ENCODE data around the gene TIE1. TPM values are rescaled to one million over a fixed set of nuclear protein-coding genes. Genes with fewer than 3 reads are reported as not detected.
A peak's percentile ranks its signal among the peaks of the same experiment; 100 is the strongest.

Gene TIE1
- polyA plus RNA-seq, 1 experiment, result not detected

DNA sequence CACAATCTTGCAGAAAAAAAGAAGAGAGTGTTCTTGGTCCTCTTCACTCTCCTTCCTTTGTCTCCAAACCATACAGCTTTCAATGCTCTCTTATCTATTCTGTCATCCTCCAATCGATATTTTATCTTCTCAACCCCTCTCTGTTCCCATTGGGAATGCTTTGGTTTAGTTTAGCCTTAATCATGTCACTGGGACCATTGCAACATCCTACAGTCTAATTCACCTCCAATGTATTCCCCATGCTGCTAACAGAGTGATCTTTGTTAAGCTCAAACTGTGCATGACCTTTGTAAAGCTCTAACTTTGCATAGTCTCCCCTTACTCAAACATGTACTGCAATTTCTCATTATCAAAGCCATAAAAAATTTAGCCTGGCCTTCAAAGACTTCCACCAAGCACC, 39.8 kb downstream of the TIE1 start:
- ChIA-PET CTCF (no interaction called here), POLR2A (no interaction called here)
- TF ChIP-seq, protein P1, sequence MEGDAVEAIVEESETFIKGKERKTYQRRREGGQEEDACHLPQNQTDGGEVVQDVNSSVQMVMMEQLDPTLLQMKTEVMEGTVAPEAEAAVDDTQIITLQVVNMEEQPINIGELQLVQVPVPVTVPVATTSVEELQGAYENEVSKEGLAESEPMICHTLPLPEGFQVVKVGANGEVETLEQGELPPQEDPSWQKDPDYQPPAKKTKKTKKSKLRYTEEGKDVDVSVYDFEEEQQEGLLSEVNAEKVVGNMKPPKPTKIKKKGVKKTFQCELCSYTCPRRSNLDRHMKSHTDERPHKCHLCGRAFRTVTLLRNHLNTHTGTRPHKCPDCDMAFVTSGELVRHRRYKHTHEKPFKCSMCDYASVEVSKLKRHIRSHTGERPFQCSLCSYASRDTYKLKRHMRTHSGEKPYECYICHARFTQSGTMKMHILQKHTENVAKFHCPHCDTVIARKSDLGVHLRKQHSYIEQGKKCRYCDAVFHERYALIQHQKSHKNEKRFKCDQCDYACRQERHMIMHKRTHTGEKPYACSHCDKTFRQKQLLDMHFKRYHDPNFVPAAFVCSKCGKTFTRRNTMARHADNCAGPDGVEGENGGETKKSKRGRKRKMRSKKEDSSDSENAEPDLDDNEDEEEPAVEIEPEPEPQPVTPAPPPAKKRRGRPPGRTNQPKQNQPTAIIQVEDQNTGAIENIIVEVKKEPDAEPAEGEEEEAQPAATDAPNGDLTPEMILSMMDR (IDR thresholded peaks at IDR 0.05; ENCODE audit: insufficient read depth, low read depth, low read length), result no peak
- Histone ChIP-seq H3K36me3 (ENCODE audit: control insufficient read depth, insufficient read depth, low read length) (no peaks in the 10 kb centered on the region), H3K4me3 (ENCODE audit: low read depth, low read length) (no peak overlapping the region), H3K27me3 (ENCODE audit: control insufficient read depth, insufficient read depth, low read length) (peaks cover 10% of the 10 kb centered on the region; the same call in 1 of the 2 replicates)
- no peak for DNase-seq (ENCODE audit: low read depth)

DNA sequence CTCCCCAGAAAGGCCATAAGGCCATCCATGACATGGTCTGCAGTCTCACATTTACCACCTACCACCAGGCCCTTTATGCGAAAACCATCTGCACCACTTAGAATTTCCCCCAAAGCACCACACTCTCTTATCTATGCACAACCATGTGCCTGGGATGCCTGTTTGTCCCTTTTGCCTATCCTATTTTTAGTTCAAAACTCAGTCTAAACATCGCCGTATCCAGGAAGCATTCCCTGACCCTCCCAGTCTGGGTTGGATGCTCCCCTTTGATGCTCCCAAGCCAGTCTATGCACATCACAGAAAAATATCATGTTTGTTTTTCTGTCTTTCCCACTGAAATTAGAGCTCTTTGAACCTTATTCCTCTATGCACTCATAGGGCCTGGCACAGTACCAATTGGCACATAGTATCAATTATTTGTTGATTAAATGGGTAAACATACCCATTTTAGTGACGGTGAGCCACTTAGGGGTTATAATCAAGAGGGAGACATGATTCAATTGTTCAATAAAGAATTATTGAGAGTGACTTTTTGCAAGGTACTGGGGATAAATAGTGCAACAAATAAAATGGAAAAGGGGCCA, 43.6 kb downstream of the TIE1 start:
- DNase-seq (ENCODE audit: low read depth), result no peak
- Histone ChIP-seq H3K27me3 (ENCODE audit: control insufficient read depth, insufficient read depth, low read length) (peaks cover 13% of the 10 kb centered on the region), H3K4me3 (ENCODE audit: low read depth, low read length) (no peak overlapping the region), H3K36me3 (ENCODE audit: control insufficient read depth, insufficient read depth, low read length) (no peaks in the 10 kb centered on the region)
- TF ChIP-seq, protein P1 (IDR thresholded peaks at IDR 0.05; ENCODE audit: insufficient read depth, low read depth, low read length), result no peak
- ChIA-PET CTCF (interaction anchor here (0.6 to 1.3 kb wide), 3 partner anchors 14 to 323 kb away, joined by 3 to 6 read pairs (median 3); no protein-coding TSS in a partner anchor), POLR2A (no interaction called here)

DNA sequence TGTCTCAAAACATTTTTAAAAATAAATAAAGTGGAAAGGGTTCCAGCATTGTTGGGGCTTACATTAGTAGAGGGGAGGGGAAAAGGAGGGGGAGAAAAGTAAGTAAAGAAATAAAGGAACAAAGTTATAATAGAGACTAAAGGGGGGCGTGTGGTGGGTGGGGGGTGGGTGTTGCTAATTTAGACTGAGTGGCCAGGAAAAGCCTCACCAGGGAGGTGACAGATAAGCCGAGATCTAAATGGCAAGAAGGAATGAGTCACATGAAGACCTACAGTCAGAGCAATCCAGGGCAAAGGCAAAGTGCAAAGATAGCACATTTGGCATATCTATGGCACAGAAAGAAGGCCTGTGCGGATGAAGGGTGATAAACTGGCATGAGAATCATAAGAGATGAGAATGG, 44.3 kb downstream of the TIE1 start:
- DNase-seq (ENCODE audit: low read depth), result no peak
- ChIA-PET POLR2A (no interaction called here), CTCF (interaction anchor here (1.0 kb wide), 1 partner anchor 31 kb away, joined by 3 read pairs; no protein-coding TSS in a partner anchor)
- TF ChIP-seq, protein P1 (IDR thresholded peaks at IDR 0.05; ENCODE audit: insufficient read depth, low read depth, low read length), result no peak
- H3K27me3 ChIP-seq (ENCODE audit: control insufficient read depth, insufficient read depth, low read length), result peaks cover 9% of the 10 kb centered on the region
- H3K4me3 ChIP-seq (ENCODE audit: low read depth, low read length), result no peak overlapping the region
- no peaks in the 10 kb centered on the region for H3K36me3 ChIP-seq (ENCODE audit: control insufficient read depth, insufficient read depth, low read length)

DNA sequence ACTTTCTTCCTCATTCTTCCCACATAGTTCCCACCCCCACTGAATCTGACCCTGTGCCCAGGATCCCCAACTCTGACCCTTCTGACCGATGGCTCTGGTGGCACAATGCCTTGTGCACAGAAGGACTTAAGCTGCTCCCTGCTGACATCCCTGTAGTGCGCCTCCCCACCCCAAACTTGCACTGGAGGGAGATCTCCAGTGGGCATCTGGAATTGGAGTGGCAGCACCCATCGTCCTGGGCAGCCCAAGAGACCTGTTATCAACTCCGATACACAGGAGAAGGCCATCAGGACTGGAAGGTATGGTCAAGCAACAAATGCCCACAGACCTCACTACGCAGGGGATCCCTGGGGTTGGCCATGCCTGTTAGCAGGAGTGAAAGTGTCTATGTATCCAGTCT, 45.9 kb downstream of the TIE1 start:
- POLR2A ChIA-PET, result no interaction called here
- CTCF ChIA-PET, result no interaction called here
- TF ChIP-seq, protein P1 (IDR thresholded peaks at IDR 0.05; ENCODE audit: insufficient read depth, low read depth, low read length), result no peak
- H3K36me3 ChIP-seq (ENCODE audit: control insufficient read depth, insufficient read depth, low read length), result no peaks in the 10 kb centered on the region
- H3K27me3 ChIP-seq (ENCODE audit: control insufficient read depth, insufficient read depth, low read length), result peaks cover 7% of the 10 kb centered on the region
- H3K4me3 ChIP-seq (ENCODE audit: low read depth, low read length), result no peak overlapping the region
- DNase-seq (ENCODE audit: low read depth), result no peak

DNA sequence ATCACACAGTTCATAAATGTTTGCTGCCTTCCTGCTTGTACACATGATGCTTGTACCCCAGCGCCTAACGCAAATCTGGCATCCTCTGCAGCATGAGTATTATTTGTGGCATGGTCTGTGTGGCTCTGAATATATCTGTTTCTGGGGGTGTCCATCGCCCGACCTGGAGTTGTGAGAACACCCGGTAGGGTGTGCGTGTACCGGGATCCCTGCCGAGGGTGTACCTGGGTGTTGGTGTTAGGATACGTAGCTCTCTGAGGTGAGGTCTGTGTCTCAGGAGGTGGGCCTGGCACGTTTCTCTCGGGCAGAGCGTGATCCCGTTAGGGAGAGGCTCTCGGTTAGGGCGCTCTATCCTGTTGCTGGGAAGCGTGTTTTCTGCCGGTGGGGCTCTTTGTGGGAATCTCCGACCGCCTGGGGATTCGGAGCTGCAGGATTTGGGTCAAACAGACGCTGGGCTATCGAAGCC, 47.6 kb downstream of the TIE1 start:
- POLR2A ChIA-PET, result no interaction called here
- Histone ChIP-seq H3K4me3 (ENCODE audit: low read depth, low read length) (peak overlapping the region; percentile 49), H3K27me3 (ENCODE audit: control insufficient read depth, insufficient read depth, low read length) (peaks cover 7% of the 10 kb centered on the region), H3K36me3 (ENCODE audit: control insufficient read depth, insufficient read depth, low read length) (no peaks in the 10 kb centered on the region)
- TF ChIP-seq, protein P1 (IDR thresholded peaks at IDR 0.05; ENCODE audit: insufficient read depth, low read depth, low read length), result no peak
- CTCF ChIA-PET, result interaction anchor here (0.8 to 1.4 kb wide), 2 partner anchors 9 to 121 kb away, joined by 3 read pairs; no protein-coding TSS in a partner anchor
- DNase-seq (ENCODE audit: low read depth), result no peak

Measured in BJ (cell line).